GM23338 (cell line): ENCODE data around the gene ACBD4. TPM values are rescaled to one million over a fixed set of nuclear protein-coding genes. Genes with fewer than 3 reads are reported as not detected.

Experiments
- ATAC-seq: fragments of 200-7000 bp; cut with Tn5 transposase; 3 replicates; pipeline ENCODE4 v1.9.1; 2020
- DNase-seq: peaks from one replicate; pipeline ENCODE4 v3.0.0-alpha.2; 2015; ENCODE audit warnings: low spot score
- H2AFZ ChIP-seq: fragments of 200-600 bp; sonication (generic); 2 replicates; pipeline ENCODE4 v1.8.0; 2016; ENCODE audit warnings: antibody characterized with exemption, mild to moderate bottlenecking, moderate library complexity
- H3F3A ChIP-seq: fragments of 200-600 bp; sonication (generic); replicated peaks from 2 replicates; pipeline ENCODE4 v1.8.0; 2017; ENCODE audit warnings: antibody characterized with exemption, mixed run types, low read depth
- H3K27ac ChIP-seq: fragments of 200-600 bp; sonication (generic); 2 replicates; pipeline ENCODE4 v1.6.1; 2016; ENCODE audit warnings: low read depth
- H3K27me3 ChIP-seq: fragments of 200-600 bp; sonication (generic); 2 replicates; pipeline ENCODE4 v1.8.0; 2016; ENCODE audit warnings: mild to moderate bottlenecking, mixed run types, moderate library complexity; ENCODE audit not compliant: insufficient read depth
- H3K36me3 ChIP-seq: fragments of 200-600 bp; sonication (generic); 2 replicates; pipeline ENCODE4 v1.8.0; 2016; ENCODE audit warnings: mild to moderate bottlenecking; ENCODE audit not compliant: insufficient read depth
- H3K4me1 ChIP-seq: fragments of 200-600 bp; sonication (generic); 2 replicates; pipeline ENCODE4 v1.8.0; 2016; ENCODE audit warnings: mild to moderate bottlenecking, moderate library complexity; ENCODE audit not compliant: insufficient read depth
- H3K4me2 ChIP-seq: fragments of 200-600 bp; sonication (generic); 2 replicates; pipeline ENCODE4 v1.7.1; 2017; ENCODE audit warnings: mixed run types
- H3K4me3 ChIP-seq: fragments of 200-600 bp; sonication (generic); 2 replicates; pipeline ENCODE4 v1.6.1; 2016; ENCODE audit warnings: mixed run types
- H3K79me2 ChIP-seq: fragments of 200-600 bp; sonication (generic); replicated peaks from 2 replicates; pipeline ENCODE4 v1.8.0; 2017; ENCODE audit warnings: mild to moderate bottlenecking; ENCODE audit not compliant: insufficient read depth
- H3K9me2 ChIP-seq: fragments of 200-600 bp; sonication (generic); 2 replicates; pipeline ENCODE4 v1.8.0; 2017; ENCODE audit not compliant: insufficient read depth
- H4K20me1 ChIP-seq: fragments of 200-600 bp; sonication (generic); replicated peaks from 2 replicates; pipeline ENCODE4 v1.8.0; 2017; ENCODE audit warnings: mild to moderate bottlenecking; ENCODE audit not compliant: insufficient read depth
- H3K27ac Mint-ChIP-seq: 2 replicates; pipeline ENCODE4 v1.8.0; 2020; ENCODE audit warnings: inconsistent platforms, mild to moderate bottlenecking, moderate library complexity, mixed read lengths
- H3K27me3 Mint-ChIP-seq: 3 replicates; pipeline ENCODE4 v1.8.0; 2022; ENCODE audit warnings: low read depth, mild to moderate bottlenecking, moderate library complexity, mixed read lengths, inconsistent platforms; ENCODE audit not compliant: insufficient read depth, poor library complexity
- H3K36me3 Mint-ChIP-seq: 3 replicates; pipeline ENCODE4 v1.8.0; 2021; ENCODE audit warnings: low read depth, mild to moderate bottlenecking, inconsistent platforms, moderate library complexity, mixed read lengths
- H3K4me1 Mint-ChIP-seq: 3 replicates; pipeline ENCODE4 v1.8.0; 2020; ENCODE audit warnings: mild to moderate bottlenecking, inconsistent platforms, mixed read lengths
- H3K4me3 Mint-ChIP-seq: 3 replicates; pipeline ENCODE4 v1.8.0; 2021; ENCODE audit warnings: moderate library complexity, mild to moderate bottlenecking, inconsistent platforms, mixed read lengths
- H3K9me3 Mint-ChIP-seq: 3 replicates; pipeline ENCODE4 v1.8.0; 2020; ENCODE audit warnings: moderate library complexity, mild to moderate bottlenecking, inconsistent platforms, mixed read lengths
- CREB1 ChIP-seq: fragments of 250-450 bp; sonication (Bioruptor Pico); IDR thresholded peaks from 2 replicates; pipeline ENCODE4 v1.5.0; 2020; ENCODE audit warnings: low read depth, mild to moderate bottlenecking, moderate library complexity
- EZH2 ChIP-seq: fragments of 200-600 bp; sonication (generic); IDR thresholded peaks from one replicate; pipeline ENCODE4 v1.8.0; 2017; ENCODE audit warnings: antibody characterized with exemption, mild to moderate bottlenecking, low read depth; ENCODE audit not compliant: unreplicated experiment
- EZH2phosphoT487 ChIP-seq: fragments of 200-600 bp; sonication (generic); IDR thresholded peaks from one replicate; pipeline ENCODE4 v1.8.1; 2018; ENCODE audit warnings: antibody characterized with exemption; ENCODE audit not compliant: unreplicated experiment
- JUNB ChIP-seq: IDR thresholded peaks from one replicate; pipeline ENCODE4 v1.6.1; 2016; ENCODE audit warnings: antibody characterized with exemption; ENCODE audit not compliant: unreplicated experiment
- NANOG ChIP-seq: IDR thresholded peaks from 2 replicates; pipeline ENCODE4 v1.6.1; 2016; ENCODE audit warnings: antibody characterized with exemption, borderline replicate concordance
- POLR2AphosphoS5 ChIP-seq: IDR thresholded peaks from 2 replicates; pipeline ENCODE4 v1.6.1; 2016; ENCODE audit warnings: antibody characterized with exemption, low read depth
- ZNF114 ChIP-seq: fragments of 250-450 bp; sonication (Bioruptor Pico); IDR thresholded peaks from 2 replicates; pipeline ENCODE4 v1.5.0; 2020; ENCODE audit warnings: mild to moderate bottlenecking, moderate library complexity
- polyA plus RNA-seq: library from polyadenylated mRNA; unstranded; fragments of >200 nt; fragmentation: Nextera tagmentation; extraction: Ambion mirVana; gene quantifications from 2 replicates; pipeline ENCODE4 v1.2.1, GENCODE V29; 2016
- total RNA-seq: library from RNA; depleted of rRNA; stranded (reverse); fragments of >200 nt; shearing (Covaris generic); gene quantifications from 2 replicates; pipeline ENCODE4 v1.2.3, GENCODE V29; 2014
- TF ChIP-seq, protein P1 (sequence below): fragments of 250-450 bp; sonication (Bioruptor Pico); IDR thresholded peaks from 2 replicates; pipeline ENCODE4 v1.5.0; 2020; ENCODE audit warnings: mild to moderate bottlenecking, moderate library complexity
- TF ChIP-seq, protein P2 (sequence below), 2 experiments: fragments of 200-600 bp in 1 of 2; sonication (generic) in 1 of 2; conservative IDR thresholded peaks; 2 replicates each; pipeline versions ENCODE4 v1.5.1 to v1.6.1; 2016 to 2017; ENCODE audit warnings: antibody characterized with exemption in 2 of 2, low read depth in 2 of 2, mild to moderate bottlenecking in 2 of 2, moderate library complexity in 1 of 2
- TF ChIP-seq, protein P3 (sequence below): IDR thresholded peaks from one replicate; pipeline ENCODE4 v1.6.1; 2018; ENCODE audit warnings: antibody characterized with exemption; ENCODE audit not compliant: unreplicated experiment
- TF ChIP-seq, protein P4 (sequence below): IDR thresholded peaks from 2 replicates; pipeline ENCODE4 v1.6.1; 2016; ENCODE audit warnings: antibody characterized with exemption

Gene ACBD4
- total and polyA plus RNA-seq, 2 experiments from 2014 or later: 4.5 to 6.7 TPM

DNA sequence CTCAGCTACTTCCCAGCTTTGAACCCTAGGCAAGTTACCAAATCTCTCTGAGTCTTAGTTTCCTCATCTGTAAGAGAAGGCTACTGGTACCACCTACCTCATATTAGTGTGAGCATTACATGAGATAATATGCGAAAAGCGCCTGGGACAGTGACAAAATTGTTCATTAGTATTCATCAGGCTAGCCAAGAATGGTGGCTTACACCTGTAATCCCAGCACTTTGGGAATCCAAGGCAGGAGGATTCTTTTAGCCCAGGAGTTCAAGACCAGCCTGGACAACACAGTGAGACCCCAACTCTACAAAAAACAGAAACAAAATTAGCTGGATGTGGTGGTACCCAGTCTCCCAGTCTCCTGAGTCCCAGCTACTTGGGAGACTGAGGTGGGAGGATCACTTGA, 6.5 kb upstream of the ACBD4 start:
- Mint-ChIP-seq H3K9me3 (no peaks in the 10 kb centered on the region), H3K27me3 (peaks cover 30% of the 10 kb centered on the region), H3K4me1 (peaks cover 11% of the 10 kb centered on the region), H3K4me3 (no peak overlapping the region), H3K36me3 (peaks cover 3% of the 10 kb centered on the region; the same call in 1 of the 3 replicates), H3K27ac (no peak overlapping the region)
- Histone ChIP-seq H2AFZ (no peak overlapping the region), H3K4me2 (no peak overlapping the region), H3K9me2 (no peaks in the 10 kb centered on the region), H3K27ac (0 out of 2 replicates have a peak overlapping the region, but pooled peaks have one; percentile 14), H3K4me1 (no peaks in the 10 kb centered on the region), H3K4me3 (no peak overlapping the region), H3F3A (peaks cover 6% of the 10 kb centered on the region; the same call in 1 of the 2 replicates), H3K79me2 (no peaks in the 10 kb centered on the region), H3K36me3 (no peaks in the 10 kb centered on the region), H4K20me1 (no peaks in the 10 kb centered on the region; the same call in 1 of the 2 replicates), H3K27me3 (no peaks in the 10 kb centered on the region)
- no peak for DNase-seq
- TF ChIP-seq, protein P1, sequence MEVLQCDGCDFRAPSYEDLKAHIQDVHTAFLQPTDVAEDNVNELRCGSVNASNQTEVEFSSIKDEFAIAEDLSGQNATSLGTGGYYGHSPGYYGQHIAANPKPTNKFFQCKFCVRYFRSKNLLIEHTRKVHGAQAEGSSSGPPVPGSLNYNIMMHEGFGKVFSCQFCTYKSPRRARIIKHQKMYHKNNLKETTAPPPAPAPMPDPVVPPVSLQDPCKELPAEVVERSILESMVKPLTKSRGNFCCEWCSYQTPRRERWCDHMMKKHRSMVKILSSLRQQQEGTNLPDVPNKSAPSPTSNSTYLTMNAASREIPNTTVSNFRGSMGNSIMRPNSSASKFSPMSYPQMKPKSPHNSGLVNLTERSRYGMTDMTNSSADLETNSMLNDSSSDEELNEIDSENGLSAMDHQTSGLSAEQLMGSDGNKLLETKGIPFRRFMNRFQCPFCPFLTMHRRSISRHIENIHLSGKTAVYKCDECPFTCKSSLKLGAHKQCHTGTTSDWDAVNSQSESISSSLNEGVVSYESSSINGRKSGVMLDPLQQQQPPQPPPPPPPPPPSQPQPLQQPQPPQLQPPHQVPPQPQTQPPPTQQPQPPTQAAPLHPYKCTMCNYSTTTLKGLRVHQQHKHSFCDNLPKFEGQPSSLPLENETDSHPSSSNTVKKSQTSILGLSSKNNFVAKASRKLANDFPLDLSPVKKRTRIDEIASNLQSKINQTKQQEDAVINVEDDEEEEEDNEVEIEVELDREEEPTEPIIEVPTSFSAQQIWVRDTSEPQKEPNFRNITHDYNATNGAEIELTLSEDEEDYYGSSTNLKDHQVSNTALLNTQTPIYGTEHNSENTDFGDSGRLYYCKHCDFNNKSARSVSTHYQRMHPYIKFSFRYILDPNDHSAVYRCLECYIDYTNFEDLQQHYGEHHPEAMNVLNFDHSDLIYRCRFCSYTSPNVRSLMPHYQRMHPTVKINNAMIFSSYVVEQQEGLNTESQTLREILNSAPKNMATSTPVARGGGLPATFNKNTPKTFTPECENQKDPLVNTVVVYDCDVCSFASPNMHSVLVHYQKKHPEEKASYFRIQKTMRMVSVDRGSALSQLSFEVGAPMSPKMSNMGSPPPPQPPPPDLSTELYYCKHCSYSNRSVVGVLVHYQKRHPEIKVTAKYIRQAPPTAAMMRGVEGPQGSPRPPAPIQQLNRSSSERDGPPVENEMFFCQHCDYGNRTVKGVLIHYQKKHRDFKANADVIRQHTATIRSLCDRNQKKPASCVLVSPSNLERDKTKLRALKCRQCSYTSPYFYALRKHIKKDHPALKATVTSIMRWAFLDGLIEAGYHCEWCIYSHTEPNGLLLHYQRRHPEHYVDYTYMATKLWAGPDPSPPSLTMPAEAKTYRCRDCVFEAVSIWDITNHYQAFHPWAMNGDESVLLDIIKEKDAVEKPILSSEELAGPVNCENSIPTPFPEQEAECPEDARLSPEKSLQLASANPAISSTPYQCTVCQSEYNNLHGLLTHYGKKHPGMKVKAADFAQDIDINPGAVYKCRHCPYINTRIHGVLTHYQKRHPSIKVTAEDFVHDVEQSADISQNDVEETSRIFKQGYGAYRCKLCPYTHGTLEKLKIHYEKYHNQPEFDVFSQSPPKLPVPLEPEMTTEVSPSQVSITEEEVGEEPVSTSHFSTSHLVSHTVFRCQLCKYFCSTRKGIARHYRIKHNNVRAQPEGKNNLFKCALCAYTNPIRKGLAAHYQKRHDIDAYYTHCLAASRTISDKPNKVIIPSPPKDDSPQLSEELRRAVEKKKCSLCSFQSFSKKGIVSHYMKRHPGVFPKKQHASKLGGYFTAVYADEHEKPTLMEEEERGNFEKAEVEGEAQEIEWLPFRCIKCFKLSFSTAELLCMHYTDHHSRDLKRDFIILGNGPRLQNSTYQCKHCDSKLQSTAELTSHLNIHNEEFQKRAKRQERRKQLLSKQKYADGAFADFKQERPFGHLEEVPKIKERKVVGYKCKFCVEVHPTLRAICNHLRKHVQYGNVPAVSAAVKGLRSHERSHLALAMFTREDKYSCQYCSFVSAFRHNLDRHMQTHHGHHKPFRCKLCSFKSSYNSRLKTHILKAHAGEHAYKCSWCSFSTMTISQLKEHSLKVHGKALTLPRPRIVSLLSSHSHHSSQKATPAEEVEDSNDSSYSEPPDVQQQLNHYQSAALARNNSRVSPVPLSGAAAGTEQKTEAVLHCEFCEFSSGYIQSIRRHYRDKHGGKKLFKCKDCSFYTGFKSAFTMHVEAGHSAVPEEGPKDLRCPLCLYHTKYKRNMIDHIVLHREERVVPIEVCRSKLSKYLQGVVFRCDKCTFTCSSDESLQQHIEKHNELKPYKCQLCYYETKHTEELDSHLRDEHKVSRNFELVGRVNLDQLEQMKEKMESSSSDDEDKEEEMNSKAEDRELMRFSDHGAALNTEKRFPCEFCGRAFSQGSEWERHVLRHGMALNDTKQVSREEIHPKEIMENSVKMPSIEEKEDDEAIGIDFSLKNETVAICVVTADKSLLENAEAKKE (CRISPR knock-in tag): no peak
- TF ChIP-seq EZH2phosphoT487 (no peak), EZH2 (no peak), POLR2AphosphoS5 (no peak), NANOG (no peak), CREB1 (CRISPR knock-in tag) (no peak), ZNF114 (CRISPR knock-in tag) (no peak), JUNB (no peak)
- TF ChIP-seq, protein P2, sequence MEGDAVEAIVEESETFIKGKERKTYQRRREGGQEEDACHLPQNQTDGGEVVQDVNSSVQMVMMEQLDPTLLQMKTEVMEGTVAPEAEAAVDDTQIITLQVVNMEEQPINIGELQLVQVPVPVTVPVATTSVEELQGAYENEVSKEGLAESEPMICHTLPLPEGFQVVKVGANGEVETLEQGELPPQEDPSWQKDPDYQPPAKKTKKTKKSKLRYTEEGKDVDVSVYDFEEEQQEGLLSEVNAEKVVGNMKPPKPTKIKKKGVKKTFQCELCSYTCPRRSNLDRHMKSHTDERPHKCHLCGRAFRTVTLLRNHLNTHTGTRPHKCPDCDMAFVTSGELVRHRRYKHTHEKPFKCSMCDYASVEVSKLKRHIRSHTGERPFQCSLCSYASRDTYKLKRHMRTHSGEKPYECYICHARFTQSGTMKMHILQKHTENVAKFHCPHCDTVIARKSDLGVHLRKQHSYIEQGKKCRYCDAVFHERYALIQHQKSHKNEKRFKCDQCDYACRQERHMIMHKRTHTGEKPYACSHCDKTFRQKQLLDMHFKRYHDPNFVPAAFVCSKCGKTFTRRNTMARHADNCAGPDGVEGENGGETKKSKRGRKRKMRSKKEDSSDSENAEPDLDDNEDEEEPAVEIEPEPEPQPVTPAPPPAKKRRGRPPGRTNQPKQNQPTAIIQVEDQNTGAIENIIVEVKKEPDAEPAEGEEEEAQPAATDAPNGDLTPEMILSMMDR (conservative IDR thresholded peaks at IDR 0.05; ENCODE audit: low read depth in 2 of 2): no peak
- TF ChIP-seq, protein P3, sequence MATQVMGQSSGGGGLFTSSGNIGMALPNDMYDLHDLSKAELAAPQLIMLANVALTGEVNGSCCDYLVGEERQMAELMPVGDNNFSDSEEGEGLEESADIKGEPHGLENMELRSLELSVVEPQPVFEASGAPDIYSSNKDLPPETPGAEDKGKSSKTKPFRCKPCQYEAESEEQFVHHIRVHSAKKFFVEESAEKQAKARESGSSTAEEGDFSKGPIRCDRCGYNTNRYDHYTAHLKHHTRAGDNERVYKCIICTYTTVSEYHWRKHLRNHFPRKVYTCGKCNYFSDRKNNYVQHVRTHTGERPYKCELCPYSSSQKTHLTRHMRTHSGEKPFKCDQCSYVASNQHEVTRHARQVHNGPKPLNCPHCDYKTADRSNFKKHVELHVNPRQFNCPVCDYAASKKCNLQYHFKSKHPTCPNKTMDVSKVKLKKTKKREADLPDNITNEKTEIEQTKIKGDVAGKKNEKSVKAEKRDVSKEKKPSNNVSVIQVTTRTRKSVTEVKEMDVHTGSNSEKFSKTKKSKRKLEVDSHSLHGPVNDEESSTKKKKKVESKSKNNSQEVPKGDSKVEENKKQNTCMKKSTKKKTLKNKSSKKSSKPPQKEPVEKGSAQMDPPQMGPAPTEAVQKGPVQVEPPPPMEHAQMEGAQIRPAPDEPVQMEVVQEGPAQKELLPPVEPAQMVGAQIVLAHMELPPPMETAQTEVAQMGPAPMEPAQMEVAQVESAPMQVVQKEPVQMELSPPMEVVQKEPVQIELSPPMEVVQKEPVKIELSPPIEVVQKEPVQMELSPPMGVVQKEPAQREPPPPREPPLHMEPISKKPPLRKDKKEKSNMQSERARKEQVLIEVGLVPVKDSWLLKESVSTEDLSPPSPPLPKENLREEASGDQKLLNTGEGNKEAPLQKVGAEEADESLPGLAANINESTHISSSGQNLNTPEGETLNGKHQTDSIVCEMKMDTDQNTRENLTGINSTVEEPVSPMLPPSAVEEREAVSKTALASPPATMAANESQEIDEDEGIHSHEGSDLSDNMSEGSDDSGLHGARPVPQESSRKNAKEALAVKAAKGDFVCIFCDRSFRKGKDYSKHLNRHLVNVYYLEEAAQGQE: no peak
- TF ChIP-seq, protein P4, sequence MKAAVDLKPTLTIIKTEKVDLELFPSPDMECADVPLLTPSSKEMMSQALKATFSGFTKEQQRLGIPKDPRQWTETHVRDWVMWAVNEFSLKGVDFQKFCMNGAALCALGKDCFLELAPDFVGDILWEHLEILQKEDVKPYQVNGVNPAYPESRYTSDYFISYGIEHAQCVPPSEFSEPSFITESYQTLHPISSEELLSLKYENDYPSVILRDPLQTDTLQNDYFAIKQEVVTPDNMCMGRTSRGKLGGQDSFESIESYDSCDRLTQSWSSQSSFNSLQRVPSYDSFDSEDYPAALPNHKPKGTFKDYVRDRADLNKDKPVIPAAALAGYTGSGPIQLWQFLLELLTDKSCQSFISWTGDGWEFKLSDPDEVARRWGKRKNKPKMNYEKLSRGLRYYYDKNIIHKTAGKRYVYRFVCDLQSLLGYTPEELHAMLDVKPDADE: no peak
- no peak for ATAC-seq
